GDM1 (cell line): Measurements from ENCODE around the gene SIAH1.
A peak's percentile ranks its signal among the peaks of the same experiment; 100 is the strongest.
"Not testable (repeated sequence)": the region's sequence is repeated elsewhere in the genome, so short reads cannot be mapped to it uniquely, and the experiment has no call there.

Source experiments
- DNase-seq: peaks from one replicate; lab custom pipeline; 2025; lab: John Stamatoyannopoulos, UW

The SIAH1 gene

DNA sequence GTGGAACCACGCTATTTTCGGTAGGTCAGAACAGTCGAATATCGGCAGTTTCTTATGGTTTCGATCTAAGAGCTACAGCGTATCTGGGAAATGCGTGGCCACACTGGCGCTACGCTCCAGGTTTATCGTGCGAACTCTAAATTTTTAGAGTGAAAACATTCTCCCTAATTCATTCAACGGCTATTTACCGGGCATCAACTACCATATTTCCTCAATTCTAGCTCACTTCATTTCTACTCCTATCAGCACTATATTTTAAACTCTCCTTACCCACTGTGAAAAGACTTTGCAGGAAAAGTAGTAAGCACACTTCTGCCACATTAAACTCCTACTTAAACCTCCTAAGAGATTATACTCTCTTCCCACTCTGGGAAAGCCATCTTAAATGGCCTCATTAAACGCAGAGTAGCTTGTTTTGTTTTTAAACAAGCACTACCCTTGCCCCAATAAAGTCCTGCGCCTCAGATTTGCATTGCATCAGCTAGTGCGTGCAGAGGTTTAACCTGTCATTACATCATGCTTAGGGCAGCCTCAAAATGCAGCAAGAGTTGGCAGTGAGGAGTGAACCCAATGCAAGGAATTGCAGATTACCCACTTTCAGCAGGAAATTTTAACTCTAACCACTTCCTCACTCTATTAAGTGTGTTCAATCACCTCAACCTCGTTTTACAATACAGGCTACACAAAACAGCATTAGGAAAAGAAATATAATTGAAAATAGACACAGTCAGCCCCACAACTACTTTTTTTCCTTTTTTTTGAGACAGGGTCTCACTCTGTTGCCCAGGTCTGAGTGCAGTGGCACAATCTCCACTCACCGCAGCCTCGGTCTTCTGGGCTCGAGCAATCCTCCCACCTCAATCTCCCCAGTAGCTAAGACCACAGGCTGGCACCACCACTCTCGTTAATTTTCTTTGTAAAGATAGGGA, 18.8 kb downstream of the SIAH1 start:
- DNase-seq: peak; percentile 6

DNA sequence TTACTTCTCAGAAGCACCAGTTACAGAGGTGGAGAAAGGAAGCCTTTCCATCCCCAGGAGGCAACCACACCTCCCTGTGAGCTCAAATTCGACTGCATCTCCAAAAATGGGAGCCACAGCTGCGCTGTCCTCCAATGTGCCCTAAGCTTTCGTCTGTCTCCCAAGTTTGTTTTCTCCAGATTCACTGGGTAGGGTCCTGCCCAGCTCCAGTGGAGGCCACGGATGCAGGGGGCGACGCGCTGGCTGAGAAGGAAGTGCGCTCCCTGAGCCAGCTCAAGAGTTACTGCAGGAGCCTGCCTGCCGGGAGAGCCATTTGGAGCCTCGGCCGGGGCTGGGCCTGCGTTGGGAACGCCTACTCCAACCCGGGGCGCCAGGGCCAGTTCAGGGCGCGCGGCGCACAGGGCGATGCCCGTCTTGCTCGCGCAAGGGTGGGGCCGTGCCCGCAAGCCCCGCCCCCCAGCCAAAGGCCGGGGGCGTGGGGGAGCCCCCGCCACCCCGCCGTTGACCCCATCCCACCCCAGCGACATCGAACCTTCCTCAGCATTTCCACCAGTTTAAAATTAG, 19.5 kb downstream of the SIAH1 start:
- DNase-seq: no peak

DNA sequence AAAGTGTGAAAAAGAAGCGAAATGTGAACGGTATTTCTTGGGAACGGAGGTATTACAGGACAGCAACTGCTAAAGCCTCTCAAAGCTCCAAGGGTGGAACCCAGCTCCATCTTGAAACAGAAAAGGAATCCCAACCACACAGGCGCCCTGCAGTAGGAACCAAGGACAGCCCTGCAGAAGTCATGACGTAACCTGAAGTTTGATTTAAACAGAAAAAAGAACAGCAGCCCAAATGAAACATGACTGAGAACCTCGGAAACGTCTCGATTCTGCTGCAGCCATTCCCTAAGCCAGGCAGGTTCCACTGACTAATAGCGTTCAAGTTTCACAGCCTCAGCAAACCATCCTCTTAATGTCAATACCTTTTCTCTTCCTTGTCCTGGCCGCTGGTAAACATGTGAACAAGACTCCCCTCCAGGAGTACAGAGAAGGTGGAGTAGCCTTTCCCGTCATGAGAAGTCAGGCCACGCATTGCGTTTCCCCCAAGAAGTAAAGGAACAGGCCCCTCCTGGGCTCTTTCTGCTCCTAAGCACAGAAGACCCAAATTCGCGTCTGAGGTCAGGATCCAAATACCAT, 20.1 kb downstream of the SIAH1 start:
- no peak for DNase-seq

DNA sequence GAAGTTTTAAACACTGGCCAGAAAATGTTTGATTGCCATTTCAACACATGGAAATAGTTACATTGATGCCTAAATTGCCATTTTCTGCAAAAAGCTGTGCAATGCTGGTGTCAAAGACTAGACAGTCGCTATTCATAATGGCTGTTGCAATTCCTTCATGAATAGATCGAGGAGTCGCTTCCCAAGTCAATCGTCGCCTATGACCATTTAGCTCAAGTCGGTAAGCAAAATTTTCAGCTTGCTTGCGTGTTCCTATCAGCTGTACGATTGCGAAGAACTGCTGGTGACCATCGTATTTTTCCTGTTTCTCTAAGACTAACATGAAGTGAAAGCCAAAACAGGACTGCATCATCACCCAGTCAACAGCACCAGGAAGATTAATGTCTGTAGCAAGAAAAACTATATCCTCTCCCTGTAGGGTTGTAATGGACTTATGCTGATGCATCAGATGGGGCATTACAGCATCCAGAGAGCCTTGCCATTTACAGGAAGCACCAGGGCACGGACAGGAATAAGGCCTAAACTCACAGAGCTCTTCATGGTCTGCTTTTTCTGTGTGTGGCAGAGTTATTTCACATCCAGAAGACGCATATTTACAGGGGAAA, 23.6 kb downstream of the SIAH1 start:
- DNase-seq: no peak

DNA sequence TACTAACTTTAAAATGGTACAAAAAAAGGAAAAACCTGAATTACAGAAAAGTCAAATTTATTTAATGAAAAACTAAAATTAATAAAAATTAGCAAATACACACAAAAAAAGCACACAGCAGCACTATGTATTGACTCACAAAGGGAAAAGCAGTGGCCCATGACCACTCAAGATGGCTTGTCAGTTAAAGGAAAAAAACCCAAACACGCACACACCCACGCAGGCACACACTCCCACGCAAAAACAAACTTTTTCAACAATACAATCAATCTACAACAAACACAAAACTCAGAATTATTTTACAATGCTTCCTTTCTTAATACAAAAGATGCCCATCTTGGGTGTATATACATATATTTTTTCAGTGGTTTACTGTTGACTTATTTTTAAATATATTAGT, 24.2 kb downstream of the SIAH1 start:
- DNase-seq: no peak

DNA sequence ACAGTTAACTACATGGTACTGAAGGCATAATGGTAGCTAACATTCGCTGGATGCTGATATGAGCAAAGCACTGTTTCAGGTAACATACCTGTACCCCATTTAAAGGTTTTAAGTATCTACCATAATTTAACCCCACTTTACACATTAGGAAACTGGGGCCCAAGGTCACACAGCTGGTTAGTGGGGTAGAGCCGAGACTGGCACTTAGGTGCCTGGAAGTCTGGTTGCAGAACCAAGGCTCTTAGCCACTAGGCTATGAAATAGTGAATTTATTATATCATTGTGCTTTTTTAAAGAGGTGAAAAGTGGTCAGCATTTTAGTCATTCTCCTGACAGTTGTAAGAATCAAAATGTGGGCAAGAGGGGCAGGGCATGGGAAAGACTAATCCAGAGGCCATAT, 25.2 kb downstream of the SIAH1 start:
- no peak for DNase-seq

DNA sequence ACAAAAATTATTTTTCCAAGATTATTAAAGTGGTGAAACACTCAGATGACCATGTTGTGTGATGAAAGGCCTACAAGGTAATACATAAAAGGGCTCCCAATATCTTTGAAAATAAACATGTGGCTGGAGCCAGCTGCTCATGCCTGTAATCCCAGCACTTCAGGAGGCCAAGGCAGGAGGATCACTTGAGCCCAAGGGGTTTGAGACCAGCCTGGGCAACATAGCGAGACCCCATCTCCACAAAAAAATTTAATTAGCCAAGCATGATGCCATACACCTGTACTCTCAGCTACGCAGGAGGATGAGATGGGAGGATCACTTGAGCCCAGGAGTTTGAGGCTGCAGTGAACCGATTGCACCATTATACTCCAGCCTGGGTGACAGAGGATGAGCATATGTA, 26.8 kb downstream of the SIAH1 start:
- no peak for DNase-seq

DNA sequence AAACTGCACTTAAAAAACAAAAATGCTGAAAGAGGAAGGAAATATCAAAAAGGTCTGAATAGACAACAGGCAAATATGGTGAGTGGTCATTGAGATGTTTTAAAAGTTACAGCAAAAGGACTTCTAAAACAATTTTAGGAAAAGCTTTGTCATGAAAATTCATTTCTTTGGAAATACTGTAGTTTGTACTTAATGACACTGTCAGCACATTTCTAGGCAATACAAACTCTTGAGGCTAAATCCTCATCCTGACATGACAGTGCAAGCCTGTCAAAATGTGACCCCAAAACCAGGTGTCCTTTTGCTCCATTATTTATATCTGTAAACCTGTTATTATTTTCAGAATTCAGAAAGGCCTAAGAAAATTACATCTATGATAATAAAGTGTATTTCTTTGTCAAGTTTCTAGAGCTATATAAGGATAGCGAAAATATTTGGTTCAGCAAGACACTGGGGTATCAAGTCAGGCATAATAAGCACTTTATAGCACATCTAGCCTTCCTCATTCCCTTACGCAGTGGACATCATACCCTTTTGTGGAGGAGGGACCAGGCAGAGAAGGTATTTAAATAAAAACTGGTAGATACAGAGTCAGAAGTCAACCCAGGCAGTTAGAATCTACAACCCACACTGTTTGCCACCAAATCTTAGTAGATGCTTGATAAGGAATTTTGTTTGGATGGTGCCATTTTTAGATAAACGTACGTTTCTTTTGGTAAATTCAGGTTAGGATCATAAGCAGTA, 28.4 kb downstream of the SIAH1 start:
- DNase-seq: no peak

DNA sequence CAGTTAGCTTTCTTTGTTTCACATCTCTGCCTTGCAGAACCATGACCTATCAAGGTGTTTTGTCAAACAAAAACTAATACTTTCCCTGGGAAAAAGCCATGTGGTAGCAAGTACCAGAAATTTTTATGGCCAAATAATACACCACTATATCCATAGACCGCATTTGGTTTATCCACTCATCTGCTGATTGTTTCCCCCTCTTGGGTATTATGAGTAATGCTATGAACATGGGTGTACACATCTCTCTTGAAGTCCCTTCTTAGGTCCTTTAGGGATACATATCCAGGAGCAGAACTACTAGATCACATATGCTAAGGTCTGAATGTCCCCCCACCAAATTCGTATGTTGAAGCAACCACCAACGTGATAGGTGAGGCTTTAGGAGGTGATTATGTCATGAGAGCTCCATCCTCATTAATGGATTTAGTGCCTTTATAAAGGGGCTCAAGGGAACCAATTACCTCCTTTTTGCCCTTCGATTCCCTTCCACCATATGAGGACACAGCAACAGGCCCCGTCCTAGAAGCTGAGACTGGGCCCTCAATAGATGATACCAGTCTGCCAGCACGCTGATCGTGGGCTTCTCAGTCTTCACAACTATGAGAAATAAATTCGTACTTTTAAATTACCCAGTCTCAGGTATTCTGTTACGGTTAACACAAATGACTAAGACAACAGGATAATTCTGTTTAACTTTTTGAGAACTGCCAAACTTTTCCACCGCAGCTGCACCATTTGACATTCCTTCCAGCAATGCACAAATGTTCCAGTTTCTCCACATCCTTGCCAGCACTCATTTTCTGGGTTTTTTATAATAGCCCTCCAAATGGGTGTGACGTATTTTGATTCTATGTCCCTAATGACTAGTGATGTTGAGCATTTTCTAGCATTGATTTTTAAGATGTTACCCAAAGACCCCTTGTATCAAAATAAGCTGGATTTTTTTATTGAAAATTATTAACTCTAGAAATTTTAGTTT, 30.0 kb downstream of the SIAH1 start:
- DNase-seq: no peak

DNA sequence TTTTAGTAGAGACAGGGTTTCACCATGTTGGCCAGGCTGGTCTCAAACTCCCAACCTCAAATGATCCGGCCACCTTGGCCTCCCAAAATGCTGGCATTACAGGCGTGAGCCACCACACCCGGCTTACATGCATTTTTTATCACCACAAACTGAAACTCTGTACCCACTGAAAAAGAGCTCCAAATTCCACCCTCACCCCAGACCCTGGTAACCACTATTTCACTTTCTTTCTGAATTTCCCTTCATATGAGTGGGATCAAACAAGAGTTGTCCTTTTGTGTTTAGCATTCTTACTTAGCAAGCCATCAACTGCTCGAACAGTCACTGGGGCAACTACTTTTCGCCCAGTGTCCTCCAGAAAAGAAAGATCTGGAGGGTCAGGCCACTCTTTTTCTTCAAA, 30.8 kb downstream of the SIAH1 start:
- DNase-seq: not testable (repeated sequence)

DNA sequence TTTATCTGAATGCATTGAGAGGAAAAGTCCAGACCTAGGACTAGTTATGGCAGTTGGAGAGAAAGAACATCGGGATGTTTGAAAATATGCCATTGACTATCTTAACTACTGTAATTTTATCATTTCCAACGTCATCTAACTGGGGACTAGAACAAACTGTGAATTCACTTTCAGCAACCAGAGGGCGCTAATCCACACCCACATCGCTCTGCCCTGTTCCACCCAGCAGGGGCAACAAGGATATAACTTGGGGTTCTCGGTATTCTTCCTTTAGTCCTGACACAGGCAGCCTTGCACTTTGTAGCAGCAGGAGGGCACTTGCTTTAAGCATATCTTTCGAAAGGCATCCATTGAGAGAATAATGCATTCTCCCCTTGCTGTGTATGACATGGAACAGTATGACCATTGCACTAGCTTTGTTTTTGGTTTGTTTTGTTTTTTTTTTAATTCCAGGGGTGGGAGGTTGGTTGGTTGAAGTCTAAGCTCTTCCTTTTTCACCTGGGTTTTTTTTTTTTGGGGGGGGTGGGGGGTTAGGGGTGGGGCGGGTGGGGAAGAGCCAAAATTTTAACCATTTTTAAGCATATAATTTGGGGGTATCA, 31.5 kb downstream of the SIAH1 start:
- peak; percentile 75 for DNase-seq

DNA sequence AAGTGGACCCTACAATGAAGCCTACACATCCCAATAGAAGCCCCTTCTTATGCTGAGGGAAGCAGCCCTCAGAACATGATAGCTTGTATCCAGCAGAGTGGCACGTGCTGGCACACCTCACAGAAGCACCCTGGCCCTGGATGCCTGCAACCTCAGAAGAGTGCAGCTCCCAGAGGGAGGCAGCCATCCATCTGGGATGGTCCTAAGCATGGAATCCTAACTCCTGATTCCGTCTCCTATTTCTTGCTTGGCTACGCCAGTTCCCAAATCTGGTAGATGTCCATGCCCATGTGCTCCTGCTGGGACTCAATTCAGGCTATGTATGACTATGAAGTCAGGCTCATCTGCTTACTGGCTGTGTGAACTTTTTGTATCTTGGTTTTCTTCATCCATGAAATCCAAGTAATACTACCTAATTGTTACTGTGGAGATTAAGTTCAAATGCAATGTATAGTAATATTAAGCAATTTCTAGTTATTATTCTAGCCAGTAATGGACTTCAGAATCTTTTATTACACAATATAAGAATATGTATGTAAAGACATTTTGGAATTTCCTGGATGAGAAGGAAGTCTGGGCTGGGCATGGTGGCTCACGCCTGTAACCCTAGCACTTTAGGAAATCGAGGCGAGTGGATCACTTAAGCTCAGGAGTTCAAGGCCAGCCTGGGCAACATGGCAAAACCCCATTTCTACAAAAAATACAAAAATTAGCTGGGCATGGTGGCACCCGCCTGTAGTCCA, 32.4 kb downstream of the SIAH1 start:
- DNase-seq: no peak

DNA sequence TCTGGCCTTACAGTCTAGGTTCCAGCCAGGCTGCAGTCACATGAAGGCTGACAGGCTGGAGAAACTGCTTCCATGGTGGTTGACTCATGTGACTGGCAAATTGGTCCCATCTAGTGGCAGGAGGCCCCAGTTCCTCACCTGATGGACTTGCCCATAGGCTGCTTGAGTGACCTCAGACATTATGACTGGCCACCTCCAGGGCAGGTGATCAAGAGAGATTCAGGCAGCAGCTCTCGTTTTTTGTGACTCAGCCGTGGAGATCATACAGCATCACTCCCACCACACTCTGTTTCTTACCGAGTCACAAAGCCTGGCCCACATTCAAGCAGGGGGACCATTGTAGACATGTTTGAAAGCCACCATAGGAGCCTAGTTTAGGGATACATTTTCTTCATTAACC, 34.5 kb downstream of the SIAH1 start:
- no peak for DNase-seq

DNA sequence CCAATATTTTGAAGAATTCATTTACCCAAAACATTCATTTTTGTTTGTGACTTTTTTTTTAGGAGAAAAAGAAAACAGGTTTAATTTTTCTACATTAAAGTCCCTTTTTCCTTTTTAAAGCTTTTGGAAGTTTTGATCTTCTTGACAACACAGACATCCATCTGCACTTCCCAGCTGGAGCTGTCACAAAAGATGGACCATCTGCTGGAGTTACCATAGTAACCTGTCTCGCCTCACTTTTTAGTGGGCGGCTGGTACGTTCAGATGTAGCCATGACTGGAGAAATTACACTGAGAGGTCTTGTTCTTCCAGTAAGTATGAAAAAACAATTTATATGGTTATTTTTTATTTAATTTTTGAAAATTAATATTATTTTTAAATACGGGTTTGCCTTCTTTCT, 37.2 kb downstream of the SIAH1 start:
- no peak for DNase-seq

DNA sequence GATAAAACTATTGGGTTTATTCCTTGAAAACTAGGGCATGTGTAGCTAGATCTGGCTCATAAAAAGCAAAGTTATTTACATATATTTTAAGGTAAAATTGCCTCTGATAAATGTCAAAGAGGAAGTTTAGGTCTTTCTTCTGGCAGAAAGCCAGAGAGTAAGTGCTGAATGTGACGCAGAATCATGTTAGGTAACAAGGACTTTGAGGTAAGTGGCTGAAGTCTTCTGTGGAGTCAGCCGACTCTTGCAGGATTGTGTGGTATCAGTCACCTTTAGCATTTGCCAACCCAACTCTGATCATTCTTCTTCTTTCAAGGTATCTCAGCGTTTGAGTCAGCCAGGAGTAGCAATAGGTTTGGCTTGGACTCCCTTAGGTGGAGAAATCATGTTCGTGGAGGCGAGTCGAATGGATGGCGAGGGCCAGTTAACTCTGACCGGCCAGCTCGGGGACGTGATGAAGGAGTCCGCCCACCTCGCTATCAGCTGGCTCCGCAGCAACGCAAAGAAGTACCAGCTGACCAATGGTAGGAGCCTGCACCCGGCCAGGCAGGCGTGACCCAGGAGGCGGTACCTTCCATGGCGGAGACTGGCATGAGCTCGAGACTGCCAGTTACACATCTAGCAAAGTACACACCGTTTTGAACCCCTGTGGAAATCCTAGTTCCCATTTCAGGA, 37.9 kb downstream of the SIAH1 start:
- no peak for DNase-seq

DNA sequence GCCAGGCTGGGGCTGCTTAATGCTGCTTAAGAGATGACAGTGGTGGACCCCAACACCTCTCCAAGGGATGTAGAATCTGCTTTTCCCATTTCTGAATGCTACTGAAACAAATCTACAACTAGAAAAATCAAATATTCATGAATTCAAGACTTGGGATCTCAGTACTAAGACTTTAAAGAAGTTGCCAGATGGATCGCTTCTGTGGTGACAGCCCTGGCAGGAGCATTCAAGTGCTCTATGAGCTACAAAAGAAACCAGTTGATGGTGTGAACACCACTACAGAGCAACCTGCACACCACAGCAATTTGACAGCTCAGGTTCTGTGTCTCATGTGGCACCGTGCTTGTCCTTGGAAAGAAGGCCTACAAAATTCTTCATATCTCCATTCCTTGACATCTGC, 42.6 kb downstream of the SIAH1 start:
- DNase-seq: no peak

DNA sequence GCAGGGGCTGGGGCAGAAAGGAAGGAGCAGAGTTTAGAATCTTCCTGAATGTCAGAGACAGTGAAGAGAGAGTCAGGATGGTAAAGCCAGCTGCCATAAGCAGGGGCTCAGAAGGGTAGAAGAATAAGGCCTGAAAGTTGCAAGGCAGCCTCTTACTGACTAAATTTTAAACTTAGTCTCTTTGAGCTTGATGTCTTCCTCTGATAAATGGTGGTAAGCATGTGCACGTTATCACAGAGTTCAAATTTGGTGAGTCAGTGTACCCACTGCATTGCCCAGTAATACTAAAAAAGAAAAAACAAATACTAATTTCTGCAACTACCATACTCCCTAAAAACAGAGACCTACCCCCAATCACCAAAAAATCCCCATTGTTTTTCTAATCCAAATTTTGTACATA, 45.2 kb downstream of the SIAH1 start:
- DNase-seq: no peak

DNA sequence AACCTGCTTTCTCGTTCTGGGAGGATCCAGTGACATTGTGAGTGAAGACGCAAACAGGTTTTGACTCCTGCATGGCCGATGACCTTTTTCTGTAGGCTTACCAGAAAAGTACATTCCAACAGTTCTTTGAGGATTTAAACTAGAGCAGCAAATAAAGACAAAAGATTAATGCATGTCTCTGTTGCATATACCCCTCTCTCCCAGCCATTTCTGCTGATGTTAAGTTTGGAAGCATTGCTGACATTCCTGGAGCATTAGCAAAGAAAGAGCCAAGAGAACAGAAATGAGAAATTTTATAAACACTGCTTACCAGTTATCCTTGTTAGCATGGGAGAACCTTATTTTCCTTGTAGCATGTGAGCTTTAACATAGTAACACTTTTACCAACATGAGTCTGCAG, 49.3 kb downstream of the SIAH1 start:
- no peak for DNase-seq

DNA sequence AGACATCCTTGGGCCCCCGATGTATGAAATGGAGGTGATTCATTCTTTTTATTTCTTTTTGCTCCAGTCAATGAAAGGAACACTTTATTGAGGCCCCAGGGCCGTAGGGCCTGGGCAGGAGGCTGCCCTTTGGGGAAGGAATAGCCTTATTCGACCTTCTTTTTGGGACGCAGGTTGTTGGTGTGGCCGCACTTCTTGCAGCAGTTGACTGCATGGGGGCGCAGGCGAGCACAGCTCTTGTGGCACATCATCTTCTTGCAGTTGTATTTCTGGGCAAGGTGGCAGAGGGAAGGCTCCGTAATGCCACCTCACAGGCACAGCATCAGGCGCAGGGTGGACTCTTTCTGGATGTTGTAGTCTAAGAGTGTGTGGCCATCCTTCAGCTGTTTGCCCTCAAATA, 50.9 kb downstream of the SIAH1 start:
- DNase-seq: no peak
